Right lung (tissue), 5 donors: ENCODE measurements around the gene ITGA1. TPM values are rescaled to one million over a fixed set of nuclear protein-coding genes. Genes with fewer than 3 reads are reported as not detected.
"Not testable (repeated sequence)": the region's sequence is repeated elsewhere in the genome, so short reads cannot be mapped to it uniquely, and the experiment has no call there.

Experiments used
- DNase-seq, 2 donors: peaks; one replicate each; pipeline ENCODE4 v3.0.0-alpha.2; 2013
- polyA plus RNA-seq, 5 donors: library from polyadenylated mRNA; unstranded; fragments of 120-200 nt; gene quantifications; one replicate each; pipeline versions ENCODE4 v1.2.1 to v1.2.3, GENCODE V29; 2013; ENCODE audit warnings: inconsistent platforms in 1 of 5, low replicate concordance in 1 of 5; ENCODE audit not compliant: insufficient read length in 5 of 5, insufficient read depth in 1 of 5

ITGA1 gene
- polyA plus RNA-seq, 5 donors: 32.4 to 104 (median 93.9) TPM

DNA sequence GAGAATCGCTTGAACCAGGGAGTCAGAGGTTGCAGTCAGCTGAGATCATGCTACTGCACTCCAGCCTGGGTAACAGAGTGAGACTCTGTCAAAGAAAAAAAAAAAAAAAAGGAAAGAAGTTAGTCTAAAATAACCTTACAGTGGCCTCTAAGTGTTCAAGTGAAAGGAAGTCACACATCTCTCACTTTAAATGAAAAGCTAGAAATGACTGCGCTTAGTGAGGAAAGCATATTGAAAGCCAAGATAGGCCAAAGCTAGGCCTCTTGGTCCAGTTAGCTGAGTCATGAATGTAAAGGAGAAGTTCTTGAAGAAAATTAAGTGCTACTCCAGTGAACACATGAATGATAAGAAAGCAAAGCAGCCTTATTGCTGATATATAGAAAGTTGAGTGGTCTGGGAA lies 38.1 kb downstream of the ITGA1 start:
- no peak for DNase-seq

DNA sequence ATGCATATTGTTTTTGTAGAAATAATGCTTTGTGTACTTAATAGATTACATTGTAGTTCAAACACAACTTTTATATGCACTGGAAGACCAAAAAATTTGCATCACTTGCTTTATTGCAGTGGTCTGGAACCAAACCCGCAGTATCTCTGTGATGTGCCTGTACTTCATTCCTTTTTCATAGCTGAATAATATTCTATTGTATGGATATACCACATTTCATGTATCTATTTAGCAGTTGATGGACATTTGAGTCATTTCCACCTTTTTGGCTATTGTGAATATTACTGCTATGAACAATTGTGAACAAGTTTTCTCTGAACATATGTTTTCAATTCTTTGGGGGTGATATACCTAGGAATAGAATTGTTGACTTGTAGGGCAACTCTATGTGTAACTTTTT lies 40.1 kb downstream of the ITGA1 start:
- DNase-seq: no peak

DNA sequence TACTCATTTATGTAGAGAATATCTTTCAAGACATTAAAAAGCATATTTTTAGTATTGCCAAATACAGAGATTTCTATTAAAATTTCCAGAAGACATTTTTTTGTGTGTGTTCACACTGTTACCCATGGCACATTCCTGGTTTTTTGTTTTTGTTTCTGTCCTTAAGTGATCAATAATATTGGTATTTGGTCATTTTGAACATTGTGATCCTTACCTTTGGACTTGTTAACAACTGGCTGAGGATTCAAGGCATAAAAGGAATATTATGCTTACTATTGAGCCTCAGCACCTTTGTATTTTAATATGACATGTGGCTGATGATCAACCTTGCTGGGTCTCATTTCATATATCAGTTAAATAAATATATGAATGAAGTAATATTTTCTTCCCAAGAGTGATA lies 41.9 kb downstream of the ITGA1 start:
- no peak for DNase-seq

DNA sequence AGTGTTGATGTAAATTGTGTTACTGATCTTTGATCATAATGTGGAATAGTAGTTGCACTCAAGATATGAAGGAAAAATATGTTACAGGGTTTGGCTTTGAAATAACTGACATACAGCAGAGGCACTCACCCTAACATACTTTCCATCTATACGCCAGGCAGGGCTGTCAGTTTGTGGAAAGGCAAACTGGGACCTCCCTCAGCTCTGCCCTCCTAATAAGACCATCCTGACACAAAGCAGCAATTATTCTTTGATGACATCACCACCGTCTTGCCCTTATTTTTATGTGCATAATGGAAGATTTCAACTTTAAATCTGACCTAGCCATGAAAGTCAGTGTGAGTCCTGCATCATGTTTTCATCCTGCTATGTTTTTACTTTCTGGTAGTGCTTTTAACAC lies 42.9 kb downstream of the ITGA1 start:
- no peak for DNase-seq

DNA sequence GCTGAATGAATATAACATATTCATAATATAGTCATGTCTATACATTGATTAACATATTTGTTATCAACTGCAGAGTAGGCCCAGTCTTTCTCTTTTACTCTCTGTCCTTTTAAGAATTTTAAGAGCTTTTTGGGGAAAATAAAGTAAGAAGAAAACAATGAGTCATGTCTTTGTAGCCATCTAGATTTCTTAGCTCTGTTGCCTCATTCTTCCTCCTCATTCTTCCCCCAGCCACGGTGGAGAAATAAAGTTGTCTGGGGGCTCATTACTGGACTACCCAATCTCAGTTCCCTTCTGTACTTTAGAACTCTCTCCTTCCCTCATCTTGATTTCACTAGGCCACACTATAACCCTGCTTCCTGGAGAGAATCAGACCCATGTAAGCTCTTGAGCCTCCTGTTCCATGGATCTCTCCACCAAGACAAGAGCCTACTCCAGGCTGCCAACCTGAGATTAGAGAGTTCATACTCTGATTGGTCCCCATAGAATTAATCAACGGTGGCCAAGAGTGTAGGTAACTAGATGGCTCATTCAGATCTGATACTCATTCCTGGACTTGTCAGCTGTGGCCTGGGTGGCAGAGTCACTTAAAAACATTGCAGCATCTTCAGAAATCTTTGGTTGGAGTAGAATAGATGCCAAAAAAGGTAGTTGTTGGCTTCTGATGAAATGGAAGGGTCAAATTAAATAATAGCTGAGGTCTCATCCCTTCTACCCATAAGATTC lies 44.2 kb downstream of the ITGA1 start:
- DNase-seq: no peak

DNA sequence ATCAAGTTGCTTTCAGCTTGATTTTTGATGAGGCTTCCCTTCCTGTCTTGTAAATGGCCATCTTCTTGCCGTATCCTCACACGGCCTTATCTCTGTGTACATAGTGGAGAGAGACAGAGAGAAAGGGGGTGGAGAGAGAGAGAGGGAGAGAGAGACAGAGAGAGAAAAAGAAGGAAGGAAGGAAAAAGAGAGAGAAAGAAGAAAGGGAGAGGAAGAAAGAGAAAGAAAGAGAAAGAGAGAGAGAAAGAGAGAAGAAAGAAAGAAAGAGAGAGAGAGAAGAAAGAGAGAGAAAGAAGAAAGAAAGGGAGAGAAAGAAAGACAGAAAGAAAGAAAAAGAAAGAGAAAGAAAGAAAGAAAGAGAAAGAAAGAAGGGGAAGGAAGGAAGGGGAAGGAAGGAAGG lies 46.6 kb downstream of the ITGA1 start:
- DNase-seq: no peak

DNA sequence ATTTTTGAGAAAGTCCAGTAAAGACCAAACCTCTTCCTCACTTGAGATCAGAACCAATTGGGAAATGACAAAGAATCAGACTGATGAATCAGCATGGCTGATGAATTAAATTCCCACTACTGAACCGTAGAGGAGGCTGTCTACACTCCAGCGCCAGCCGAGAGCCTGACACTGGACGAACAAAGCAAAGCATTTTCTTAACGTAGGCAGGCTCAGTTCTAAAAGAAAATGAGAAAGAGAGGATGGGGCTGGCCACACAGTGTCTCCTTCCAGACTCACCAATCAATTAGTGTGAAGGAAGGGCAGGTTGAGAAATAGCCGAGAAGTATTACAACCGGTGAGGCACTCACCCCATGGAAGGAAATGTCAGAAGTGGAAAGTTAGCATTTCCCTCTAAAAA lies 49.4 kb downstream of the ITGA1 start:
- DNase-seq: no peak

DNA sequence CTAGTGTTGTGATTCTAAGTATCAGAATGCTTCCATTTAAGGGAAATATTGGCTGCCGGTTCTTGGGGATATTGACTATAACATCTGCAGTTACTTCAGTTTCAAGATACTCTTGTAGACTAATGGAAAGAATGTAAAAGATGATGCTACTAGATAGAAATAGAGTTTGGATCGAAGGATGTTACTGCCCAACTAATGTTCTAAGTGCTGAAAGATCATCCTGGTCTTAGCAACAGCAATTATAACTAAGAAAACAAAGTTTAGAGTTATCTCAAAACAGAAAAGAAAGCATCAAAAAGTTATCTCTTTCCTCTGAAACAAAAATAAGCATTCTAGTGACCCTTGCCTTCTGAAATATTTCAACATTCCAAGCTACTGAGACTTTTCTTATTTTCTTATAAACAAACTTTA lies 49.9 kb downstream of the ITGA1 start:
- DNase-seq: no peak

DNA sequence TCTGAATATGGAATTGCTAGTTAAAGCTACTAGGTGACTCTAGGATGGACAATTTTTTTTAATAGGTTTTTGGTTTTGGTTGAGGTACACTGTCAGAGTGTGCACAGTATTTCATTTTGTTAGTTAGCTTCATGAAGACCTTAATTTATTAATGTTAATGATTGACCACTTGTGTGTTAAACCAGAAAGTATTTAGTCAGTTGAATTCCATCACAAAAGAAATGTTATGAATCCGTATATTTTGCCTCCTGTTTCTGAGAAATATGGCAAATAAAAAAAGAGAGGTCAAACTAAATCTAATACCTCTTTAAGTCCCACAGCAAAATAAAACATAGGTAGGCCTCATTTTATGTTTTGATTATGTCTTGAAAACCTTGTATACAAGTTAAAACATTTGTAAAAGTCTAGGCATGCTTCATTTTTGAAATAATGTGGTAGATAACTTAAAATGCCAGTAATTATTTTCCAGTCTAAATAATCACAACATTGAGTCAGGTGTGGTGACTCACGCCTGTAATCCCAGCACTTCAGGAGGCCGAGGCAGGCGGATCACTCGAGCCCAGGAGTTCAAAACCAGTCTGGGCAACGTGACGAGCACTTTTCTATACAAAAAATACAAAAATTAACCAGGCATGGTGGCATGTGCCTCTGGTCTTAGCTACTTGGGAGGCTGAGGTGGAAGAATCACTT lies 50.8 kb downstream of the ITGA1 start:
- DNase-seq: no peak

DNA sequence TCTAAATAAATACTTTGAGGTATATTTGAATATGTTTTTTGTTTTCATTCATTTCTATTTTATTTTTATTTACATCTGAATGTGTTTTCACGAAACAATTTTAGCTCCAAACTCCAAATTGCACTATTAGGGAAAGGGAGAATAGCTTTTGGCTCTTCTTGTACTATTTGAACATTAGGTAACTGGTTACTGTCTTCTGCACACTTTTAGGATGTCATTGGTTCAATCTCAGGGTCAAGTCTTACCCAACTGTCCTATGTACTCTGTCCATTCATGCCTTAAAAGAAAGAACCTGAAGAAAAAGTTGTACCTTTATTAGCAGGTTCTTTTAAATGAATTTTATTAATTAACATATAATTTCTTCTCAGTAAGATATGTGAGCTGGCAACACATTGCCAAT lies 51.6 kb downstream of the ITGA1 start:
- no peak for DNase-seq

DNA sequence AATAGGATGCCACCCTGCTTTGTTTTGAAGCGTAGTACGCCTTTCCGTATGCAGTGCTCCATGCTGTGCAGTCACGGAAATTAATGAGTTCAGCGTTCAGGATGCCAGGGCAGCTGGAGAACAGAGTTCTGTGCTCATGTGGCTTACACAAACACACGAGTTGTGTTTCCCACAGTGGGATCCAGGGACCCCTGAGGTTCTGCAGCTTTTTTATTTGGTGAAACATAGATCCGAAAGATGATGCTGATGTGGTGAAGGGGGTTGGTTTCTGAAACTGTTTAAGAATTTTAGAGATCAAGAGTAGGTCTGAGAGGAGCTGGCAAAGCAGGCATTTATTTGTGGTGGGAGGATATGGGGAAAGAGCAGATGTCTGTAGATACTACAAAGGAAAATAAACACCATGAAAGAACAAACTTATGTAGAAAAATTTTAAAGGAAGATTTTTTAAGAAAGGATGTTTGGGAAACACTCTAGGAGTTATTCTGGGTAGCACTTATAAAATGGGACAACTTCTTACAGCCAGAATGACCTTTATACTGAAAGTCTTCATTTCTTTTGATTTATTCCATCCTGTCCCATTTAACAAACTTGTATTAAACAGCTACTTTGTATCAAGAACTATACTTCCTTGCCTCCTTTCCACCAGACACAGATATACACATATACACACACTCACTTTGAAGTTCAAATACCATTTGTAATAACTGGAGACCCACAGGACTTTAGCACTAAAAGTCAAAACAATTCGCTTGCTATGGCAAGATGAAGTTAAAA lies 52.7 kb downstream of the ITGA1 start:
- DNase-seq: peak in 1 of 2 donors; percentile 42

DNA sequence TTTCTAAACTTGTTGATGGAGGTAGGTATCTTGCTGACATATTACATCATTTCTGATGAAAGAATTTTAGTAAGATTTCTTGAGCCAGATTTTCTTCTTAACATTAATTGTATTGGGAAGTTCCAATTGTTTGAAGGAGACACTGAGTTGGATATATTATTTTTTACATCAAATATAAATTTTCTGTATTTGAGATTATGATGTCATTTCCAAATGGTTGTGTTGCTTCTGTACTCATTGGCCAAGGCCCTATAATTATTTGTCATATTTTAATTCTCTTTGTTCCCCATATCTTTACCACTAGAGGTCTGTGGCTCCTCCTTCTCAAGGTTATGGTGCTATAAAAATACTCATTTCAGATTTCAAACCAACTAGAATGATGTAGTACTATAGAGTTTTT lies 53.4 kb downstream of the ITGA1 start:
- no peak for DNase-seq

DNA sequence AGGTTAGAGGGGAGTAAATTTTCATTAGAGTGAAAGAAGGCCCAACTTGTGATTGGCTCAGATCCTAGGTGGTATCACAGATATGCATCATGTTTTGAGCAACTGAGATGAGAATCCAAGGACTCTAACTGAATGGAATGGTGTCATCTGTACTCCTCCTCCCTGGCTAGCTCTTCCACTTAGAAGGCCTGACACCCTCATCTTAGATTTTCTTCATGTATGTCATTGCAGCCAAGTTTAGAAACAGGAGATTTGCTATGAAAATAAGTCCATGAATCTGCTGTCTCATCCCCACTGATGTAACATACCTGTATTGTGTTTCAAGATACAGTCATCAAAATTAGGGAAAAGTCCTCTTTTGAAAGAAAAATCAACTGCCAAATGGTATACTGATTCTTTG lies 54.4 kb downstream of the ITGA1 start:
- no peak for DNase-seq

DNA sequence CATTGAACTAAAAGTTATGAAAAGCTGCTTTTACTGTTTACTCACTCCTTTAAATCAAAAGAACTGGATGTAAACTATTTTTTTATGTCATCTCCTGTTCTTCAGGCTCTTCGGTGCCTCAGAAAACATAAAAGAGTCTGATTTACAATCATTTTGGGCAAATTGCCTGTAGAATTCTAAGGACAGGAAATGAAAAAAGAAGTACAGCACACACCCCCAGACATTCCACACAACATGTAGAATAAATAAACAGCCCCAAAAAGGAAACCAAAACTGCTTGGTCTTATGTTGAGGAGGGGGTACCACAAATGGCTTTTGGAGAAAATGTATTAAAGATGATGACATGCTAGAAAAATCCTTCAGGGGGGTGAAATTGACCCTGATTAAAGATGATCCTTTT lies 57.2 kb downstream of the ITGA1 start:
- peak in 1 of 2 donors; percentile 50 for DNase-seq

DNA sequence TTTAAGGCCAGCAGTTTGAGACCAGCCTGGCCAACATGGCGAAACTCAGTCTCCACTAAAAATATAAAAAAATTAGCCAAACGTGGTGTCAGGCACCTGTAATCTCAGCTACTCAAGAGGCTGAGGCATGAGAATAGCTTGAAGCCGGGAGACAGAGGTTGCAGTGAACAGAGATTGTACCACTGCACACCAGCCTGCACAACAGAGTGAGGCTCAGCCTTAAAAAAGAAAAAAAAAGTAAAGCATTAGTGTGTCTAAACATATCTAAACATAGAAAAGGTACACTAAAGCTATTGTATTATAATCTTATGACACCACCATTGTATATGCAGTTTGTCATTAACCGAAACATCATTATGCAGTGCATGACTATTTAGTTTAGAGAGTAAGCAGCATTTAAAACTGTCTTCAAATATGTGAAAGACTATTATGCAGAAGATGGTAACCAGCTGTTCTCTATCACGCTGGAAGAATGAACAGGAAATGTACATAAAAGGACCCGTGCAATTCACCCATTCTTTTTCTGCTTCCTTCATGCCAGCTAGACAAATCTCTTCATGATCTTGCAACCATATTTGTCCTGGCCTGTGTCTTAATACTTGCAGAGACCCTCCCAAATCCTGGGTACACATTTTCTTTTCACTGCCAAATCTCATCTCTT lies 58.6 kb downstream of the ITGA1 start:
- DNase-seq: peak; percentile 51 to 59

DNA sequence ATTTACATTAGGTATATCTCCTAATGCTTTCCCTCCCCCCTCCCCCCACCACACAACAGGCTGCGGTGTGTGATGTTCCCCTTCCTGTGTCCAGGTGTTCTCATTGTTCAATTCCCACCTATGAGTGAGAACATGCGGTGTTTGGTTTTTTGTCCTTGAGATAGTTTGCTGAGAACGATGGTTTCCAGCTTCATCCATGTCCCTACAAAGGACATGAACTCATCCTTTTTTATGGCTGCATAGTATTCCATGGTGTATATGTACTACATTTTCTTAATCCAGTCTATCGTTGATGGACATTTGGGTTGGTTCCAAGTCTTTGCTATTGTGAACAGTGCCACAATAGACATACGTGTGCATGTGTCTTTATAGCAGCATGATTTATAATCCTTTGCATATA lies 61.0 kb downstream of the ITGA1 start:
- not testable (repeated sequence) for DNase-seq

DNA sequence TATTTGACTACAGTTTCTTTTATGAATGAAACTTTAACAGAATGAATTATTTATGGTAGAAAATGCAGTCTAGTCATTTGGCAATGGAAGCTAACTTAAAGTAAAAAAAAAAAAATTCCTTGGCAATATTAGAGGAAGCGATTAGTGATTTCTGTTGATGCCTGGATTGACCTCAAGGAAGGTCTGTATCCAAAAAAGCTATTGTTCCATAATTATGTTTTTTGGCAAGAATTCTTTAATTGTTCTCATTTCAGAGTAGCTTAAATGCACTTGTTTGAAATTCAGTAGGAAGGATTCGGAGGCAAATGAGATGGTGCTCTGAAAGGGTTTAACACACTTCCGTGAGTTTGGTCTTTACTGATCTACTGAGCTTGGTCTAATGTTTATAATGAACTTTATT lies 61.8 kb downstream of the ITGA1 start:
- DNase-seq: no peak

DNA sequence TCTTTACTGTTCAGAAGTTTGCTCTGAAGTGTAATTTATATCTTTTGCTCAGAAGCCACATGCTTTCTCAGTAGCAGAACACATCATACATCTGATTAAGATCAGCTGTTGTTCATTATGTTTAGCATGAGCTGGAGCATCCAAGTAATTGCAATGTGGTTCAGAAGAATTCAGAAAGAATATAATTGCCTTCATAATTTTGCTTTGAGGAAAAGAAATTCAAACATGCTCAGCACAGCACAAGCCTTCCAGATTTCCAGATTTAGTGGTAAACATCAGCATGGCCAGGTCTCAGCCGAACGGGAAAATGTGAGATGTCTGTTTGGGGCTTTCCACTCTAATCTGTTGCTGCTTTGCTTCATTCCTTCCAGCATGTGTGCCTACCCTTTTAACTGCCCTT lies 65.9 kb downstream of the ITGA1 start:
- DNase-seq: peak in 1 of 2 donors; percentile 37

DNA sequence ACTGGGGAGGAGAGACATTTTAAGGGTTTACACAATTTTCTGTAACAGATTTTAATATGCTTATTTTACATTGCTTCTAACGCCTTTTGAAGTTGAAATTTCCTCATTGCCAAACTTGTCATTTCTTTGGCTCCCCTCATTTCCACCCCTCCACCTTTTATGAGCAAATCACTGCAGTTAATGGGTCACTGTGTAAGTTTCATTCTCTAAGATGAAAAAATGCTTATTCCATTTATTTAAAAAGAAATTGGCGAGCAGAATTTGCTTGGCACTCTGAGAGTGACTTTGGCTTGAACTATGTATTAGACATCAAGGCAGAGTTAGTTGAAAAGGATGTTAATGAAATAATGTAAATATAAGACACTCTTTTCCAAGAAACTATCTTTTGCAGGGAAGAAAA lies 66.6 kb downstream of the ITGA1 start:
- peak; percentile 60 to 63 for DNase-seq

DNA sequence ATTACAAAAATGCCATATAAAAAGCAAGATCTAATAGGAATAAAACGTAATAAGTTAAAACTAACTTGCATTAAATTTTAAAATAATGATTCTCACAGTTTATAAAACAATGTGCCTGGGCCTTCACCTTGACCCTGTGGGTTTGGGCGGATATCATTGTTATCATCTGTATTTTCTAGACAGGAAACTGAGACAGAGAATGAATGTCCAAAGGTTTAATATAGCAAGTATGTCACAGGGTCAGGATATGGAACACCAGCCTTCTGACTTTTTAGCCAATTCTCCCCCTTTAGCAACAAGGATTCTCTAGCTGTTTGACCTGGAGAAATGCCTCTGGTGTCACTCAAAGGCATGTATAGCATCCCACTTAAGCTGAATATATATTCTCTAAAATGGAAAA lies 67.2 kb downstream of the ITGA1 start:
- DNase-seq: no peak

DNA sequence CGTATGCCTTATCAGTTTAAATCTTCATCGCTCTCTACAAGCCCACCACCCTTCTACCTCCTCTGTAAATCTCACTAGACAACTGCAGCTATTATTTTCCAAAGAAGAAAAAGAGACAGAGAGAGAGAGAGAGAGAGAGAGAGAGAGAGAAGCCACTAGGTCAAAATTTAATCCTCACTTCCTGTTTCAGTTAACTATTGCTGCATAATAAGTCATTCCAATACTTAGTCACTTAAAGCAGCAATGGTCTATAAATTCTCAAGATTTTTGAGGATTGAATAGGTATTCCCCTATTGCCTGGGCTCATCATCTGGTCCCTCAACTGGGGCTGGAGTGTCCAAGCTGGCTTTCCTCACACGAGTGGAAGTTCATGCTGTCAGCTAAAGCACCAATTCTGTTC lies 68.8 kb downstream of the ITGA1 start:
- no peak for DNase-seq

DNA sequence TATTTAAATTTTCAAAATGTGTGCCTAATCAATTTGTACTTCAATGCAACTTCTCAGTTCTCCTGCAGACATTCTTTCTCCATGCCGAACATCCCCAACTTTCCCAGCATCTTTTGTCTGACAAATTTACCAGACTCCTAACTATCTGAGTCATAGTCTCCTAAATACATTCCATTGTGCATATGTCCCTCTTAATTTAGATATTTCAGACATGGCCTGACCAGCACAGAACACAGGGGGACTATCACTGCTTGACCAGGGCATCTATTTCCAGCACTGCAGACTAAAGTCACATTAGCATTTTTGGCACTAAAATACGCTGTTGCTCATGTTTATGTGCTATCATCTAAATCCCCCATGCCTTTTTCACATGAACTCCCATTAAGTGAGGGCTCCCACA lies 71.9 kb downstream of the ITGA1 start:
- no peak for DNase-seq
